ENCODE data around the gene OSR1.

The OSR1 gene

GRCh38 chr2:19353721-19354050 is 4.7 kb downstream of the OSR1 start:
- FAIRE-seq (no peak), DNase-seq (ENCODE audit: insufficient read length, low spot score) (no peak)
- no peak for TF ChIP-seq POLR2A (IDR thresholded peaks at IDR 0.05; ENCODE audit: low read depth, low read length)

- DNase-seq (ENCODE audit: insufficient read length, low spot score) (no peak), FAIRE-seq (no peak)
- no peak for TF ChIP-seq POLR2A (IDR thresholded peaks at IDR 0.05; ENCODE audit: low read depth, low read length)
Measured at GRCh38 chr2:19352946-19353720, 5.3 kb downstream of the OSR1 start.

DNA sequence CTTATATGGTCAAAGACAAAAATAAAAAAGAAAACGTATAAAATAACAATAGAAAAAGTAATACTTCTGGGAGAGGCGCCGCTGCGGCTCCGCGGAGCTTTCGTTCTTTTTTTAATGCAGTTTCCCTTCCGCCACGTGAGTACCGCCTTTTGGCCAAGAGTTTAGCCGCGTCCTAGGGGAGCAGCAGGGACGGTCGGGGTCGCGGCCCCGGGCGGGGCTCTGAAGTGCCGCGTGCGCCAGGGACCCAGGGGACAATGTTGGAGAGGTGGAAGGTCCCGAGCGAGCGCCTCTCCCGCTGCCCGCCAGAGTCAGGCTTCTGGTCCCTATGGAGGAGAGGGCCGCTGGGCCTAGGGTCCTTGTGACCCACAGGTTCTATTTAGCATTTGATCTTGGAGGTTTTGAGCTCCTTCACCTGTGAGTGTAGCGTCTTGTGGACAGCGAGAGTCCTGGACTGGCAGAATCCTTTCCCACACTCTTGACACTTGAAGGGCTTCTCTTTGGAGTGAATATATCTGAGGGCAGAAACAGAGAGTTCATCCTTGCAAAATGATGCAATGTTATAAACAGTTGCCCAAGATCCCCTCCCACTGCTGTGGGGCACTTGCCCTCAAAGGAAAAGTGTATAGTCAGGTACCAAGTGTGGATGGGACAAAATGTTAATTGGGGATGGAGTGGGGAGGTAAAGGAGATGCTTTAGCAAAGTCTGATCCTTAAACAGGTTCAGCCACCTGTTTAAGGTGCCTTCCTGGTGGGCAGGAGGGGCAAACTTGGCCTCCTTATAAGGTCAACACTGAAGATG is 6.3 kb downstream of the OSR1 start:
- no peak for DNase-seq (ENCODE audit: insufficient read length, low spot score)
- no peak for TF ChIP-seq POLR2A (IDR thresholded peaks at IDR 0.05; ENCODE audit: low read depth, low read length)
- FAIRE-seq = no peak

DNA sequence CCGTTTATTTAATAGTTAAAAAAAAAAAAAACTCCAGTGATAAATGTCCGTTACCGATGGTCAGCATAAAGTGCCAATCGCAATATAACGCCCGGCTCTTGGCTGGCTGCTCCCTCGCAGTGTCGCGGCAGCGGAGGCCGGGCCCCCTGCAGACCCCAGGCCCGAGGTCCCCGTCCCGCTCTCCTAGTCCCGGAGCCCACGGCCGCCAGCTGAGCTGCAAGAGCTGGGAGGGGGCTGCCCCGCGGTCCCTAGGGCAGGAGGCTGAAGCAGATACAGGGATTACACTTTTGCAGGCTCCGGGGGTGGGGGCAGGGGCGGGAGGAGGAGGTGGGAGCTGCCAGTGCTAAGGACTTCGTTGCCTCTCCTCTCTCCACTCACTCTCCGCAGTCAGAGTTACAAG is 6.9 kb downstream of the OSR1 start:
- no peak for TF ChIP-seq POLR2A (IDR thresholded peaks at IDR 0.05; ENCODE audit: low read depth, low read length)
- no peak for FAIRE-seq

DNA sequence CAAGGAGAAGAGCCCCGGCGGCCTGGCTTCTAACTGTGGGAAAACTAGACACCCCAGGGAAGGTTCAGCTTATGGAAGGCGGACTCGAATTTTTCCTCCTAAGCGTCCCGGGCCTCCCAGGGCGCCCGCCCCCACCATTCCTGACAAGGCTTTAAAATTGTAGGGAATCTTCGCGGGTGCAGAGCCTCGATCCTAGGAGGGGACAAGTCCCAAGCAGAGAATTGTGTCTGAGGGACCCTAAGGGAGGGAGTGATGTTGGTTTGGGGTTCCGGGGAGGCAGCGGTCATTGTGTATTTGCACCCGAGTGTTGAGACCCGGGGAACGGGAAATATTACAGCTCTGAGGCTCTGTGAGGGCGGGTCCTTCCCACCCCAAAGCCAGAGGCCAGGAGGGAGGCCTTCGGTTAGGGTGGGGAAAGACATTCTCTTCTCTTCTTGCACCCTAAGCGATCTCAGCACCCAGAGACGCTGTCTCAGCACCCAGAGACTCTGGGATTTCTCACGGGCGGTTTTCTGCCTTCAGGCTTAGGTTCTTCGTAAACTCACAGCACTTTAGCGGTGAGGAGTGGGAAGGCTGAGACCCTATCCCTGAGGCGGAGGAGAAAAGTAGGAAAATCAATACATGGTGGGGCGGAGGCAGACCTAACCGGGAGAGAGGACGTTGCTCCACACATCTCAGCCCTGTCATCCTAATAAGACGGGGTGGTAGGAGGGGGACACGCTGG is 7.6 kb downstream of the OSR1 start:
- no peak for TF ChIP-seq POLR2A (IDR thresholded peaks at IDR 0.05; ENCODE audit: low read depth, low read length)
- DNase-seq (ENCODE audit: insufficient read length, low spot score) (no peak), FAIRE-seq (no peak)

More for the DNA sequence above, 6.9 kb downstream of the OSR1 start:
- no peak for DNase-seq (ENCODE audit: insufficient read length, low spot score)

GRCh38 chr2:19349911-19350677 is 8.3 kb downstream of the OSR1 start:
- DNase-seq (ENCODE audit: insufficient read length, low spot score) (no peak), FAIRE-seq (no peak)
- TF ChIP-seq POLR2A (IDR thresholded peaks at IDR 0.05; ENCODE audit: low read depth, low read length) = no peak

DNA sequence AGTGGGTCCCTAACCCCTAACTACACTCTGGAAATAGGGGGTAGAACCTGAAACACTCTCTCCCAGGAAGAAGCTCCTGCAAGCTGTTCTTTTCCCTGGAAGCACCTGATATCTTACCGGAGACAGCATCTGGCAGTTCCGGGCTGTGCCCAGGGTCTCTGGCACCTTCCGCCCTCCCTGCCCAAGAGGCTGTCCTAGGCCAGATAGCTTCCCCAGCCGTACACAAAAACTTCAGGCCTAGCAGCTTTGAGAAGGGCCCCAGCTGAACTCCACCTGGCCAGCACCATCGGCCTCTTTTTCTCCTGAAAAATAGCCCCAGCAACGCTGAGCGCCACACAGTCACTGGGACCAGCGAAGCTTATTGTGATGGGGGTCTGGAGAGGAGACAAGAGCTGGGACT is 9.7 kb downstream of the OSR1 start:
- DNase-seq (ENCODE audit: insufficient read length, low spot score) (no peak), FAIRE-seq (no peak)
- no peak for TF ChIP-seq POLR2A (IDR thresholded peaks at IDR 0.05; ENCODE audit: low read depth, low read length)

DNA sequence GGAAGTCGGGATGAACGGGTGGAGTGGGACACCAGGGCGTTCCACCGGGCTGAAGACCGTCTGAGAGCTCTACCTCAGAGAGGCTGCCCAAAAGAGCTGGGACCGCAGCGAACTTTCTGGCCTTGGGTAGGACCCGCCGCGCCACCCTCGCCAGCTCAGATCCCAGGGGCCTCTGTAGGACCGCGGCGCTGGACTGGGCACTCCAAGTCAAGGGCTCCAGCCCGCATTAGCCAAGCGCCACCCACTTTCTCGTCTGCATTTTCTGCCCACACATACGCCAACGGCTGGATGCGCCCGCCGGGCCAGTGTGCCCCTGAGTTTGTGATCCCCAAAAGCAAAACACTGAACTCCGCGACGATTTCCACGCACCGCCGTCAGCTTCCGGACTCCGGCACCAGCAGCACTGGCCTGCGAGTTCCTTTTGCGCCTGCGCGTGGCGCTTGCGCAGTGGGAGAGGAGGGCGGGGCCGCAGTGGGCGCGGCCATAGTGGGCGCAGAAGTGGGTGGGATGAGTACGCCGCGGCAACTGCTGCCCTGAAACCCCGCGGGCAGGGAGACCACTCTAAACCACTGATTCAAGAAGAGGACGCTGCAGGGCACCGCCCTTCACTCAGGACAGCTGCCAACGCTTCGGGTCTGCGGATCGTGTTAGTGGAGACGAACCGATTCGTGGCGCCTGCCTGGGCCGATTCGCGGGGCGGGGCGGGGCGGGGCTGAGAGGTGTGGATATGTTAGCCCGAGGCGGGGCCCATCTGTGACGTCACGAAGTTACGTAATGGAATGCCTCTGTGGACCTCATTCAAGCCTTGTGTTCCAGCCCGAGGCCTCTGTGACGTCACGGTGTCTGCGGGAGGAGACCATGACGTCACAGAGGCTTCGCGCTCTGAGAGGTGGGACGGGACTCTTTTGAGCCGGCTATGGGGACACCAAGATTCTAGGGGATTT is 10.5 kb downstream of the OSR1 start:
- TF ChIP-seq POLR2A (IDR thresholded peaks at IDR 0.05; ENCODE audit: low read depth, low read length) = peak; percentile 95
- peak; percentile 50 for FAIRE-seq
- DNase-seq (ENCODE audit: insufficient read length, low spot score) = peak; percentile 99

DNA sequence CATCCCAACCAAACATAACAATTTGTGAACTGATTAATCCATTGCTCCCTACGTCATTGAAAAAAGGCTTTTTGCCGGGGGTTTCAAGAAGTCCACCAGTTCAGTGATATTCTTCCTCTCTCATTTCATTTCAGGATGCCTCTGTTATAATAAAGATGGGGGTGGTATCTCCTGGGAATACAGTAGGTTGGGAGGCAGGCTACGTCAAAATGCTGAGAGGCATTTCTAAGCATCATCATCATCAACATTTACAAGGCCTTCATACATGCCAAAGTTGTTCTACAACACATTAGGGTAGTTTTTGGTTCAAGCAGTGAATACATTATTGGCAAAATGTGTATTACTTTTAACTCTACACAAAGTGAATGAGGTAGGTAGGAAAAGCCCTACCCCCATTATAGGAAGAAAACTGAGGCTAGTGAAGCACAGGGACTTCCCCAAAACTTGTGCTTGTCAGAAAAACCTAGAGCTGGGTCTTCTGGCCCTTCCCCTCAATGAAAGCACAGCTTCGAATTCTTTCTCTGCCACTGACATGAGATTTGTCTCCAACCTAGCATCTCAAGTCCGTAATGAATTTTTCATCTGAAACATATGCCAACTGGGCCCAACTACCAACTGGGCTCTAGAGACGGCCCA is 11.3 kb downstream of the OSR1 start:
- FAIRE-seq = peak; percentile 6
- no peak for TF ChIP-seq POLR2A (IDR thresholded peaks at IDR 0.05; ENCODE audit: low read depth, low read length)

GRCh38 chr2:19337742-19338141 is 20.7 kb downstream of the OSR1 start:
- FAIRE-seq = no peak
- no peak for DNase-seq (ENCODE audit: insufficient read length, low spot score)
- TF ChIP-seq POLR2A (IDR thresholded peaks at IDR 0.05; ENCODE audit: low read depth, low read length) = no peak

More for the DNA sequence above, 11.3 kb downstream of the OSR1 start:
- DNase-seq (ENCODE audit: insufficient read length, low spot score) = no peak

DNA sequence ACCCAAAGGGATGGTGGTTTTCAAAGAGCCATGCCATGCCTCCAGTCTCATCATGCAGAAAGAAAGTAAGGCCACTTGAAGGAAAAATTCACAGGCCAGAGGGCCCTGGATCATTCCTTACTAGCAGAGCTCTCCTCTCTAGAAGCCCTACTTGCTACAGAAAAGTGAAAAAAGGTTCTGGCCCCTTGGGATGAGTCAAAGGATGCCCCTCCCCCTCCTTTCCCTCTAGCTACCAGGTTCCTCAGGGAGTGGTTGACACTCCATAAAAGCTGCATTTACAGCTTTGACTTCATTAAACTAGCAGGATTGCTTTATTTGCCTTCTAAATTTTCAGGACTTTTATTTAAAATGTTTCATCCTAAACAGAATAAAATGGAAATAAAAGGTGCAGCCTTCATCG is 21.2 kb downstream of the OSR1 start:
- no peak for TF ChIP-seq POLR2A (IDR thresholded peaks at IDR 0.05; ENCODE audit: low read depth, low read length)
- no peak for FAIRE-seq
- DNase-seq (ENCODE audit: insufficient read length, low spot score) = no peak

DNA sequence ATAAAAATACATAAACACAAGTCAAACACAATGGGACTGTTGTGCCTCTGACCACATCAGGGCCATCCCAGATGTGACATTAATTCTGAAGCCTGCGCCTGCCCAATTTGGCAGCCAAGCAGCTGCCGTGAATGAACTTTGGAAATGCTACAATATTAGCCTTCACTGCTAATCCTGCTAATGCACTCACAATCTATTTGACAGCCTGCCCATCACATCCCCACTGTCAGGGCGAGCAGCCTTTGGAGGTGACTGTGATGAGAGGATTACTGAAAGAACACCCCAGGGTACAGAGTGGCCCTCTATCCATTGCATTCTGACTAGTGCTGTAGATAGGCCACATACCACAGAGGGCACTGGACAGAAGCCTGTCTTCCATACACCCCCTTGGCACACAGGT is 21.6 kb downstream of the OSR1 start:
- FAIRE-seq = no peak
- no peak for TF ChIP-seq POLR2A (IDR thresholded peaks at IDR 0.05; ENCODE audit: low read depth, low read length)
- DNase-seq (ENCODE audit: insufficient read length, low spot score) = no peak

Measured in H54 (cell line).